Tibial artery (tissue), 4 donors: ENCODE data around the gene SMIM1.

ENCODE experiments used
- DNase-seq, 2 donors: peaks; one replicate each; pipeline ENCODE4 v3.0.0-alpha.2; 2019
- H3K27ac ChIP-seq, 2 donors: fragments of 200-600 bp; sonication (generic) in 1 of 2; 1 replicate in 1 of 2; 2 replicates in 1 of 2; pipeline ENCODE4 v1.5.1; 2018 to 2019; ENCODE audit warnings: mild to moderate bottlenecking in 1 of 2
- H3K27me3 ChIP-seq, 2 donors: fragments of 200-600 bp; sonication (generic) in 1 of 2; one replicate each; pipeline versions ENCODE4 v1.5.1 to v1.6.0; 2016 to 2019
- H3K36me3 ChIP-seq, 3 donors: fragments of 200-600 bp; sonication (generic) in 2 of 3; one replicate each; pipeline ENCODE4 v1.5.1; 2016 to 2019; ENCODE audit warnings: mild to moderate bottlenecking in 2 of 3
- H3K4me1 ChIP-seq, 4 donors: fragments of 200-600 bp; sonication (generic) in 2 of 4; 1 replicate in 3 of 4; 2 replicates in 1 of 4; pipeline ENCODE4 v1.5.1; 2016 to 2019
- H3K4me3 ChIP-seq, 2 donors: fragments of 200-600 bp; sonication (generic) in 1 of 2; 1 replicate in 1 of 2; 2 replicates in 1 of 2; pipeline ENCODE4 v1.5.1; 2018 to 2019; ENCODE audit warnings: mild to moderate bottlenecking in 2 of 2
- H3K9me3 ChIP-seq, 3 donors: fragments of 200-600 bp; sonication (generic) in 1 of 3; one replicate each; pipeline ENCODE4 v1.5.1; 2016 to 2019
- intact Hi-C: fragments of 100-400 bp; cut with DNase I; formaldehyde crosslinking; loops from one replicate; pipeline ENCODE4 v1.15.0; 2023; ENCODE audit warnings: low total_unique reads
- TF ChIP-seq, protein P1 (sequence below), 2 experiments: fragments of 200-600 bp in 1 of 2; fragments of 450-650 bp in 1 of 2; IDR thresholded peaks; one replicate each; pipeline ENCODE4 v1.5.1; 2017 to 2019; ENCODE audit warnings: antibody characterized with exemption in 2 of 2, mild to moderate bottlenecking in 1 of 2, moderate library complexity in 1 of 2

SMIM1 gene

GRCh38 chr1:3745071-3745470 lies 27.5 kb upstream of the SMIM1 start:
- Histone ChIP-seq H3K27ac (no peak overlapping the region), H3K27me3 (no peaks in the 10 kb centered on the region), H3K36me3 (peaks cover 16 to 57% (median 32%) of the 10 kb centered on the region in 3 donors), H3K4me1 (peaks cover 0 to 36% (median 21%) of the 10 kb centered on the region in 4 donors), H3K4me3 (no peak overlapping the region), H3K9me3 (no peaks in the 10 kb centered on the region)
- intact Hi-C loops: loop anchor here (10.0 kb wide), 1 partner anchor 60 kb away; no protein-coding TSS in a partner anchor
- TF ChIP-seq, protein P1, sequence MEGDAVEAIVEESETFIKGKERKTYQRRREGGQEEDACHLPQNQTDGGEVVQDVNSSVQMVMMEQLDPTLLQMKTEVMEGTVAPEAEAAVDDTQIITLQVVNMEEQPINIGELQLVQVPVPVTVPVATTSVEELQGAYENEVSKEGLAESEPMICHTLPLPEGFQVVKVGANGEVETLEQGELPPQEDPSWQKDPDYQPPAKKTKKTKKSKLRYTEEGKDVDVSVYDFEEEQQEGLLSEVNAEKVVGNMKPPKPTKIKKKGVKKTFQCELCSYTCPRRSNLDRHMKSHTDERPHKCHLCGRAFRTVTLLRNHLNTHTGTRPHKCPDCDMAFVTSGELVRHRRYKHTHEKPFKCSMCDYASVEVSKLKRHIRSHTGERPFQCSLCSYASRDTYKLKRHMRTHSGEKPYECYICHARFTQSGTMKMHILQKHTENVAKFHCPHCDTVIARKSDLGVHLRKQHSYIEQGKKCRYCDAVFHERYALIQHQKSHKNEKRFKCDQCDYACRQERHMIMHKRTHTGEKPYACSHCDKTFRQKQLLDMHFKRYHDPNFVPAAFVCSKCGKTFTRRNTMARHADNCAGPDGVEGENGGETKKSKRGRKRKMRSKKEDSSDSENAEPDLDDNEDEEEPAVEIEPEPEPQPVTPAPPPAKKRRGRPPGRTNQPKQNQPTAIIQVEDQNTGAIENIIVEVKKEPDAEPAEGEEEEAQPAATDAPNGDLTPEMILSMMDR (IDR thresholded peaks at IDR 0.05): no peak
- DNase-seq: no peak

GRCh38 chr1:3745590-3746381 lies 26.8 kb upstream of the SMIM1 start:
- intact Hi-C loops: loop anchor here (10.0 kb wide), 1 partner anchor 59 kb away; no protein-coding TSS in a partner anchor
- Histone ChIP-seq H3K4me3 (peak overlapping the region; percentile 63 to 96), H3K36me3 (peaks cover 9 to 50% (median 24%) of the 10 kb centered on the region in 3 donors), H3K9me3 (no peaks in the 10 kb centered on the region), H3K27me3 (no peaks in the 10 kb centered on the region), H3K27ac (peak overlapping the region in 1 of 2 donors; percentile 75), H3K4me1 (peaks cover 0 to 36% (median 21%) of the 10 kb centered on the region in 4 donors)
- DNase-seq: no peak
- TF ChIP-seq, protein P1 (IDR thresholded peaks at IDR 0.05): no peak

DNA sequence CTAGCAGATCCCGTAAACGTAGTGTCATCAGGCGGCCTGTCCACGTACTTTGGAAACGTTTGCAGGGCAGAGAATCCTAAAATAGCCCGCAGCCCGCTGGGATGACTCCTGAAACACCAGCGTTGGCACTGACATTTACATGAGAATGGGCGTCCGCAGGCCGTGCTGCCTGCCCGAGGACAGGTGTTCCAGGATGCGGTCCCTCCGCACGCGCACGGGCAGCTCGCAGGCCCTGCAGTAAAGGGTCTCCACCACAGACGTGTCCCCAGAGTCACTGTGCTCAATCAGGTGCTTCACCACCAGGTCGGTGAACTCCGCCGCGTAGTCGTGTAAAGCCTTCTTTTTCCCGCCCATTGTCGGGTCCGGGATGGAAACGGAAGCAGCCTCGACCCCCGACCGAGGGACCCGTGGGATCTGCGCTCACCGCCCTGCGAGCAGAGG lies 26.1 kb upstream of the SMIM1 start:
- intact Hi-C loops: loop anchor here (10.0 kb wide), 1 partner anchor 58 kb away; no protein-coding TSS in a partner anchor
- Histone ChIP-seq H3K4me1 (peaks cover 0 to 36% (median 21%) of the 10 kb centered on the region in 4 donors), H3K27me3 (peaks cover 0 to 4% of the 10 kb centered on the region in 2 donors), H3K36me3 (peaks cover 9 to 43% (median 19%) of the 10 kb centered on the region in 3 donors), H3K27ac (peak overlapping the region; percentile 75 to 81), H3K9me3 (no peaks in the 10 kb centered on the region), H3K4me3 (peak overlapping the region; percentile 63 to 96)
- DNase-seq: no peak
- TF ChIP-seq, protein P1 (IDR thresholded peaks at IDR 0.05): no peak

- intact Hi-C loops: loop anchor here (10.0 kb wide), 1 partner anchor 58 kb away; no protein-coding TSS in a partner anchor
These were observed 25.6 kb upstream of the SMIM1 start for GRCh38 chr1:3746830-3747521.

DNA sequence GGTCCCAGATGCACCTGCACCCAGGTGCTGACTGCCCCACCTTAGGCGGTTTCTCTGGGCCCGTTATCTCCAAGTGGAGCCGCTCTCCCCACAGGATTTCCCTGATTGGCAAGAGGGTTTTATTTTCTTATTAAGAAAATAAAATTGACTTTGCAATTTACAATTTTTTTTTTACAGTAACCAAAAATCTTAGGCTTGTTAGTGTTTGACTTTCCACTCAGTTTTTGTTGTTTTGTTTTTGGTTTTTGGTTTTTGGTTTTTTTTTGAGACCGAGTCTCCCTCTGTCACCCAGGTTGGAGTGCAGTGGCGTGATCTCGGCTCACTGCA lies 25.1 kb upstream of the SMIM1 start:
- TF ChIP-seq, protein P1 (IDR thresholded peaks at IDR 0.05): no peak
- Histone ChIP-seq H3K9me3 (no peaks in the 10 kb centered on the region), H3K27me3 (peaks cover 0 to 13% of the 10 kb centered on the region in 2 donors), H3K4me3 (peak overlapping the region; percentile 63 to 96), H3K4me1 (peaks cover 0 to 36% (median 21%) of the 10 kb centered on the region in 4 donors), H3K27ac (peak overlapping the region; percentile 75 to 81), H3K36me3 (peaks cover 0 to 33% (median 8%) of the 10 kb centered on the region in 3 donors)
- intact Hi-C loops: loop anchor here (10.0 kb wide), 1 partner anchor 57 kb away; no protein-coding TSS in a partner anchor
- no peak for DNase-seq

More at GRCh38 chr1:3746830-3747521, 25.6 kb upstream of the SMIM1 start:
- peak; percentile 86 to 92 for DNase-seq
- H3K4me1 ChIP-seq: peaks cover 0 to 36% (median 21%) of the 10 kb centered on the region in 4 donors
- H3K27me3 ChIP-seq: peaks cover 0 to 8% of the 10 kb centered on the region in 2 donors
- TF ChIP-seq, protein P1 (IDR thresholded peaks at IDR 0.05): no peak
- no peaks in the 10 kb centered on the region for H3K9me3 ChIP-seq
- H3K27ac ChIP-seq: peak overlapping the region; percentile 75 to 81
- peak overlapping the region; percentile 63 to 96 for H3K4me3 ChIP-seq
- peaks cover 5 to 38% (median 14%) of the 10 kb centered on the region in 3 donors for H3K36me3 ChIP-seq
